H54 (cell line): ENCODE measurements around the gene PRDM11.

Source experiments
- DNase-seq: peaks from one replicate; pipeline ENCODE4 v3.0.0; 2011; ENCODE audit warnings: low spot score, mixed read lengths; ENCODE audit not compliant: insufficient read length
- FAIRE-seq: peaks from 3 replicates; lab custom pipeline; 2011; peaks lifted over from hg19 to GRCh38; lab: Jason Lieb, UNC
- POLR2A ChIP-seq: IDR thresholded peaks from 2 replicates; pipeline ENCODE4 v1.6.1; 2011; ENCODE audit warnings: low read depth, mild to moderate bottlenecking, low read length

PRDM11 gene

DNA sequence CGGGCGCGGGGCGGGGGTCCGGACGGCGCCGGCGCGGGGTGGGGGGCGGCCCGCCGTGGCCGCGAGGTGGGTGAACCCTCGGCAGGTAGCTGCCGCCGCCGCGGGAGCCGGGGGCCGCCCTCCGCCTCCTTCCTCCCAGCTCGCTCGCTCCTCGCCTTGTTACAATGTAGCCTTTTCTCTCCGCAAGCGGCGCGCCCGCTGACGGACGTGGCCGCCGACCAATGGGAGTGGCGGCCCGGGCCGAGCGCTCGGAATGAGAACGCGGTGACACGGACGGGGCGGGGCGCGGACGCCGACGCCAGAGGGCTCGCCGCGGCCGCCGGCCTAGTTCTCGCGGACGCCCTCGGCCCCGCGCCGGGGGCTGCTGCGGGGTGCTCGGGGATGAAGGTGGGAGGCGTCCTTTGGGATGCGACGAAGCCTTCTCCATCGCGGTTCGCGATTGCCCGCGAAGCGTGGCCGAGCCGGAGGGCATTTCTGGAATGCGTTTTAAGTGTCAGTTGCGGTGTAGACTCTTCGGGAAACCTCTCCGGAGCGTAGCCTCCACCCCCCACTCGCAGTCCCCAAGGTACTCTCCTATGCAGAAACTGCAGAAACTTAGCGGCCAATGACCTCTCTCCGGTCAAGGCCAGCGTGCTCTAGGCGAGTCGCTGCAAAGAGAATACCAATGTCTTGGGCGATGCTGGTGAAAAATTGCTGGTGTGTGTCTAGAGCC lies 734 bp downstream of the PRDM11 start:
- DNase-seq: peak; percentile 100
- FAIRE-seq: no peak
- TF ChIP-seq POLR2A: peak; percentile 80

GRCh38 chr11:45147891-45148675 lies 1.6 kb downstream of the PRDM11 start:
- FAIRE-seq (no peak), DNase-seq (no peak)
- TF ChIP-seq POLR2A: no peak

GRCh38 chr11:45149483-45150056 lies 3.1 kb downstream of the PRDM11 start:
- DNase-seq (no peak), FAIRE-seq (no peak)
- TF ChIP-seq POLR2A: no peak

DNA sequence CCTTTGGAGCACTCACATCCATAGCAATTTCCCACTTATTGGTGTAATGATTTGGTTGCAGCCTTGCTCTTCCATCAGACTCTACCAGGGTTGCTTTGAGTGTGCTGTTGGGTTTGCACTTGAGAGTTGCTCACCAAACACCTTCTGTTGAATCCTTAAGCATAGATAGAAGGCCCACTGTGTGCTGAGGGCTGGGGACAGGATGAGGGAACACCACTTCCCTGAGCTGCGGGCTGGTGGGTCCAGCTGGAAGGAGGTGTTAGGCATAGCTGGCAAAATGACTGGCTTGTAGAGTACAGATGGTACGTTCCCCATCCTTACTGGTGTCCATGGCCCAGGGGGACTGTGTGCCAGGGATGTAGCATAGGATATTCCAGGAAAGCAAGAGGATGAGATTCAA lies 3.9 kb downstream of the PRDM11 start:
- DNase-seq: no peak
- no peak for FAIRE-seq
- TF ChIP-seq POLR2A: no peak

- DNase-seq: no peak
- no peak for FAIRE-seq
- TF ChIP-seq POLR2A: no peak
Measured at GRCh38 chr11:45150943-45151342, 4.5 kb downstream of the PRDM11 start.

- FAIRE-seq: no peak
- TF ChIP-seq POLR2A: no peak
Measured at GRCh38 chr11:45151362-45151982, 5.0 kb downstream of the PRDM11 start.

GRCh38 chr11:45152740-45153595 lies 6.5 kb downstream of the PRDM11 start:
- no peak for FAIRE-seq
- DNase-seq: no peak
- no peak for TF ChIP-seq POLR2A

More at GRCh38 chr11:45151362-45151982, 5.0 kb downstream of the PRDM11 start:
- no peak for DNase-seq

DNA sequence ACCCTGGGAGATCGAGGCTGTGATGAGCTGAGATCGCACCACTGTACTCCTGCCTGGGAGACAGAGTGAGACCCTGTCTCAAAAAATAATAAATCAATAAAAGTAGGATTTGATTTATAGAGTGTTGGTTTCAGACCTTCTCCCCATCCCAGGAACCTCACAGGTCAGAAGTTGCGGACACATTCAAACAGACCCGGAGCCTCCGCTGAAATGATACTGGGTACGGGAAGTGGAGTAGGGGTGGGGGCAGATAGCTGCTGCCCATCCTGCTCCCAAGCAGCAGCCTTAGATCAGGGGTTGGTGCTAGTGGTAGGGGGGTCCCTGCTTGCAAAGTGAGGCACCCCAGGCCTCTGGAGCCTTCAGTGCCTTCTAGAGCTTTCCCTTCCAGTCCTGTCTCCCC lies 7.8 kb downstream of the PRDM11 start:
- TF ChIP-seq POLR2A: no peak
- FAIRE-seq (no peak), DNase-seq (no peak)

DNA sequence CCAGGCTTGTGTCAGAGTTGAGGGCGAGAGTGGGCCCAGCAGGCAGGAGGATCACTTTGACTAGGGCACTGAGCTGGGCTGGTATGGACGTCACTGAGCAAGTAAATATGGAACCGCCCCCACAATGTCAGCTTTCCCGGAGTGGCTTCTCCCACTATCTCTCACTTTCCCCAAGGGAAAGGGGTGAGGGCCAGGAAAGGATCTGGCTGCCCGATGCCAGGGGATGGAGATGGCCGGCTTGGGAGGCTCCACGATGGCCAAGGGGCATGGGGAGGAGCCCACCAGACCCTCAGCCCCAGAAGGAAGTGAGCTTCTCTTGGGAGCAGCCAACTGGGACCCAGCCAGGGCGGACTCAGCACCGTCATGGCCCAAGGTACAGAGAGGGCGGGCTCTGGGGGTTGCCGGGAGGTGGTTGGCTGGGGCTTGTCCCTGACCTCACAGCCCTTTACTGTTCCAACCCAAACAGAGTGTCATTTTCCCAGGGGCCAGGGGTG lies 8.7 kb downstream of the PRDM11 start:
- FAIRE-seq (no peak), DNase-seq (no peak)
- TF ChIP-seq POLR2A: no peak

GRCh38 chr11:45155627-45156180 lies 9.3 kb downstream of the PRDM11 start:
- FAIRE-seq (no peak), DNase-seq (no peak)
- TF ChIP-seq POLR2A: no peak

DNA sequence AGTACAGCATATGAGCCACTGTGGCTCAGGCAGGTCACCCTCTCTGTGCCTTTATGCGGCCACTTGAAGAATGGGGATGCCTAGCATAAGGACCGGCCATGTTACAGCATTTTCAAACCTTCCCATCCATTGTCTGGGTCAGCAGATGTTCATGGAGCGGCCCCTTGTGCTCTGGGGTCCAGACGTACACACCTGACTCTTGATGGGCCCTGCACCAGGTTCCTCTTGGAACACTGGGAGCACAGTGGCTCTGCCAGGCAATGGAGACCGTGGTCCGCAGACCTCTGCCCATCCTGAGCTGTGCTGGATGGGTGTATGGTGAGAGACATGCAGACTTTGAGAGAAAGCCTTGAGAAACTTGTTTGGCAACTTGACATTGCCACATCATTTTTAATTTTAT lies 9.8 kb downstream of the PRDM11 start:
- no peak for TF ChIP-seq POLR2A
- DNase-seq (no peak), FAIRE-seq (no peak)

DNA sequence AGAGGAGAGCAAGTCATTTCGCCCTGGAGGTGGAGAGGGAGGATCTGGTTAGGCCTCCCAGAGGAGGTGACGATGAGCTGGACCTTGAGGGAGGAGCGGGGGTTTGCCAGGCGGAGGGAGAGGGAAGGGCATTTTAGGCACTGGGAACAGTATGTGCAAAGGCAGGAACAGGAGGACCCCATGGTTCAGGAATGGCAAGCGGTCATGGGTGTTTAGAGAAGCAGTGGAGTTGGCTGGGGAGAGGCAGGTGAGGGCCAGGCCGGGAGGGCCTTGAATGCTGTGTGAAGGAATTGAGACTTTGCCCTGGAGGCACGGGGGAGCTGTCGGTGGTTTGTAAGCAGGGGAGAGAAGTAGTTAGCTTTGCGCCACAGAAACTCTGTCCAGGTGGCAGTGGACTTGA lies 10.3 kb downstream of the PRDM11 start:
- TF ChIP-seq POLR2A: no peak
- no peak for FAIRE-seq
- DNase-seq: no peak
